Endodermal cell (in vitro differentiated cells): ENCODE results near the gene ZNF692. TPM values are rescaled to one million over a fixed set of nuclear protein-coding genes. Genes with fewer than 3 reads are reported as not detected.

ENCODE experiments used
- DNase-seq: peaks from one replicate; pipeline ENCODE4 v3.0.0-alpha.2; 2017
- H3K27ac ChIP-seq: 2 replicates; pipeline ENCODE4 v1.5.1; 2013; ENCODE audit warnings: mild to moderate bottlenecking, low read depth, low read length, moderate library complexity
- H3K27me3 ChIP-seq: 2 replicates; pipeline ENCODE4 v1.6.1; 2013; ENCODE audit warnings: mild to moderate bottlenecking, low read length, moderate library complexity; ENCODE audit not compliant: insufficient read depth, control insufficient read depth, poor library complexity, severe bottlenecking
- H3K36me3 ChIP-seq: 2 replicates; pipeline ENCODE4 v1.7.0; 2013; ENCODE audit warnings: mild to moderate bottlenecking, low read length, moderate library complexity; ENCODE audit not compliant: control insufficient read depth, insufficient read depth
- H3K4me1 ChIP-seq: one replicate; pipeline ENCODE4 v1.7.0; 2013; ENCODE audit warnings: low read length; ENCODE audit not compliant: control insufficient read depth, insufficient read depth
- H3K4me3 ChIP-seq: 2 replicates; pipeline ENCODE4 v1.5.1; 2013; ENCODE audit warnings: mild to moderate bottlenecking, low read length, moderate library complexity
- H3K9ac ChIP-seq: 2 replicates; pipeline ENCODE4 v1.6.1; 2013; ENCODE audit warnings: mild to moderate bottlenecking, low read length, moderate library complexity; ENCODE audit not compliant: poor library complexity, severe bottlenecking; ENCODE audit errors: extremely low read depth
- H3K9me3 ChIP-seq: 2 replicates; pipeline ENCODE4 v1.6.1; 2013; ENCODE audit warnings: mild to moderate bottlenecking, low read length, moderate library complexity; ENCODE audit not compliant: control insufficient read depth
- H3K27ac Mint-ChIP-seq: 2 replicates; pipeline ENCODE4 v1.8.0; 2020; ENCODE audit warnings: mixed read lengths
- H3K27me3 Mint-ChIP-seq: 2 replicates; pipeline ENCODE4 v1.8.0; 2021; ENCODE audit warnings: mild to moderate bottlenecking, mixed read lengths; ENCODE audit not compliant: insufficient read depth
- H3K36me3 Mint-ChIP-seq: 2 replicates; pipeline ENCODE4 v1.8.0; 2020; ENCODE audit warnings: low read depth, mixed read lengths
- H3K4me1 Mint-ChIP-seq: 2 replicates; pipeline ENCODE4 v1.8.0; 2020; ENCODE audit warnings: mixed read lengths
- H3K4me3 Mint-ChIP-seq: 2 replicates; pipeline ENCODE4 v1.8.0; 2020; ENCODE audit warnings: mild to moderate bottlenecking, moderate library complexity, mixed read lengths
- H3K9me3 Mint-ChIP-seq: 2 replicates; pipeline ENCODE4 v1.8.0; 2020; ENCODE audit warnings: mild to moderate bottlenecking, mixed read lengths
- CTCF ChIP-seq: fragments of 200-600 bp; sonication (generic); conservative IDR thresholded peaks from 2 replicates; pipeline ENCODE4 v1.5.0; 2021; ENCODE audit warnings: antibody characterized with exemption, mild to moderate bottlenecking
- WGBS, 2 experiments: methylation state at CpG; one replicate each; pipeline versions ENCODE4 v1.1.5 to v1.1.7; 2013; ENCODE audit warnings: missing lambda C conversion rate in 2 of 2, mixed read lengths in 1 of 2; ENCODE audit not compliant: insufficient coverage in 1 of 2, insufficient read length in 1 of 2; 5-methylcytosine and 5-hydroxymethylcytosine counted together
- total RNA-seq, 2 donors: library from RNA; stranded (reverse); fragmentation: NEBNext Ultra II Directional in 1 of 2; extraction: Animal tissue kit (Norgen Biotek cat#: 25700) in 1 of 2; gene quantifications; 2 replicates in 1 of 2; 3 replicates in 1 of 2; pipeline ENCODE4 v1.2.1, GENCODE V29; 2021

Gene ZNF692
- total RNA-seq, 2 donors from 2014 or later: 47.6 to 50.3 TPM

- Histone ChIP-seq H3K4me3 (no peak overlapping the region), H3K9ac (no peak overlapping the region), H3K27me3 (no peaks in the 10 kb centered on the region), H3K36me3 (peaks cover 58% of the 10 kb centered on the region), H3K9me3 (no peaks in the 10 kb centered on the region), H3K4me1 (no peaks in the 10 kb centered on the region), H3K27ac (no peak overlapping the region)
- H3K9me3 Mint-ChIP-seq: no peaks in the 10 kb centered on the region
- H3K4me1 Mint-ChIP-seq: no peaks in the 10 kb centered on the region
- peak; percentile 41 for DNase-seq
- peaks cover 41% of the 10 kb centered on the region for H3K36me3 Mint-ChIP-seq
- H3K27me3 Mint-ChIP-seq: no peaks in the 10 kb centered on the region
- no peak overlapping the region for H3K27ac Mint-ChIP-seq
- H3K4me3 Mint-ChIP-seq: no peak overlapping the region
- WGBS, 2 experiments: 90 to 96% methylated on average over 4 to 9 of the region's 9 CpGs
- TF ChIP-seq CTCF: no peak
Measured at GRCh38 chr1:248850124-248850523, 8.8 kb downstream of the ZNF692 start.

GRCh38 chr1:248849637-248850036 is 9.2 kb downstream of the ZNF692 start:
- H3K9me3 Mint-ChIP-seq: no peaks in the 10 kb centered on the region
- H3K4me1 Mint-ChIP-seq: no peaks in the 10 kb centered on the region
- H3K9ac ChIP-seq: no peak overlapping the region
- peak; percentile 29 for DNase-seq
- H3K27ac ChIP-seq: no peak overlapping the region
- no peaks in the 10 kb centered on the region for H3K27me3 Mint-ChIP-seq
- no peaks in the 10 kb centered on the region for H3K4me1 ChIP-seq
- peaks cover 58% of the 10 kb centered on the region for H3K36me3 ChIP-seq
- H3K27ac Mint-ChIP-seq: no peak overlapping the region
- no peak overlapping the region for H3K4me3 Mint-ChIP-seq
- H3K36me3 Mint-ChIP-seq: peaks cover 36% of the 10 kb centered on the region
- TF ChIP-seq CTCF: no peak
- H3K9me3 ChIP-seq: no peaks in the 10 kb centered on the region
- 83 to 93% methylated on average over 2 to 3 of the region's 3 CpGs for WGBS, 2 experiments
- no peaks in the 10 kb centered on the region for H3K27me3 ChIP-seq
- no peak overlapping the region for H3K4me3 ChIP-seq

- H3K27ac Mint-ChIP-seq: no peak overlapping the region
- no peaks in the 10 kb centered on the region for H3K27me3 ChIP-seq
- H3K9me3 ChIP-seq: no peaks in the 10 kb centered on the region
- peaks cover 58% of the 10 kb centered on the region for H3K36me3 ChIP-seq
- peak; percentile 40 for DNase-seq
- H3K4me1 Mint-ChIP-seq: no peaks in the 10 kb centered on the region
- H3K4me3 ChIP-seq: no peak overlapping the region
- 93 to 97% methylated on average over 3 of the region's 3 CpGs for WGBS, 2 experiments
- no peaks in the 10 kb centered on the region for H3K27me3 Mint-ChIP-seq
- no peaks in the 10 kb centered on the region for H3K9me3 Mint-ChIP-seq
- H3K9ac ChIP-seq: no peak overlapping the region
- H3K4me3 Mint-ChIP-seq: no peak overlapping the region
- H3K27ac ChIP-seq: no peak overlapping the region
- no peaks in the 10 kb centered on the region for H3K4me1 ChIP-seq
- peaks cover 36% of the 10 kb centered on the region for H3K36me3 Mint-ChIP-seq
- TF ChIP-seq CTCF: no peak
Measured at GRCh38 chr1:248849152-248849551, 9.7 kb downstream of the ZNF692 start.
